A549 treated with Hydrocortisone at 1 μM for 4 hours (cell line): ENCODE results near the gene OR10J1. TPM values are rescaled to one million over a fixed set of nuclear protein-coding genes. Genes with fewer than 3 reads are reported as not detected.

Experiments used
- total RNA-seq: library from RNA; stranded (reverse); fragments of 200-300 nt; extraction: Qiagen RNA extraction; gene quantifications from 5 replicates; pipeline ENCODE4 v1.2.3, GENCODE V29; 2022

OR10J1 gene, protein sequence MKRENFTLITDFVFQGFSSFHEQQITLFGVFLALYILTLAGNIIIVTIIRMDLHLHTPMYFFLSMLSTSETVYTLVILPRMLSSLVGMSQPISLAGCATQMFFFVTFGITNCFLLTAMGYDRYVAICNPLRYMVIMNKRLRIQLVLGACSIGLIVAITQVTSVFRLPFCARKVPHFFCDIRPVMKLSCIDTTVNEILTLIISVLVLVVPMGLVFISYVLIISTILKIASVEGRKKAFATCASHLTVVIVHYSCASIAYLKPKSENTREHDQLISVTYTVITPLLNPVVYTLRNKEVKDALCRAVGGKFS
- total RNA-seq, result not detected in 5 replicates

DNA sequence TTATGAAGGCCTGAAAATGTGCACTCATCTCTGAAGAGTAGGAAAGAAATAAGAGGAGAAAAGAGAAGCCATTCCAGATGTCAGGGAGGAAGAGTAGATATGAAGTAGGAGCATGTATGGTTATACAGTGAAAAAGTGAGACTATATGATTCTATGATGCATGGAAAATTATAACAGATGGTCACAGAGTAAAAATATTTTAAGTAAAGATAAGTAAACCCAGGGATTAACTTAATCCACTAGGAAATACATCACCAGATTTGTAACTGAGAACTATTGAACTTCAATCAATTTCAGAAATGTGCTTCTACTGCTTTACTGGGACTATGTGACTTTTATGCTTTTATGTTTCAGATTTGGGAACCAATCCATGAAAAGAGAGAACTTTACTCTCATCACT lies at the start of gene OR10J1:
Gene OR10J1, plus strand, starts transcription at position 301 of the 400 bp plus-strand sequence. Its CDS starts 70 bp downstream, at position 371.

DNA sequence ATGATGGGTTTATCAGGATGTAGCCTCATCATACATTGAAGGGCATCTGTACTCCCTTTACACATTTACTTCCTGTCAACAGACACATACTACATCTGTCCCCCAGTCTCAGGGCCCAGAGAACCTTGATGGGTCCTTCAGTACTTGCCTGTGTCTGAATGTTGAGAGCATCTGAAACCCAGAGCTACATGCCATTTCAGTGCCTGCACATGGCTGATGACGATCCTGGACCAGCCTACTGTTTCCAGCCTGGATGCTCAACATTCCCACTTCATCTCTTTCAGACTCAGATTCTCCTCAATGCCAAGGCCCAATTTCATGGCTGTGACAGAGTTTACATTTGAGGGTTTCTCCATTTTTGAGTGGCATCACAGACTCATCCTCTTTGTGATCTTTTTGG lies 7.6 kb upstream of the OR10J1 start, which contains the start of gene OR10J4:
Gene OR10J4, plus strand, starts transcription at position 301 of the 400 bp plus-strand sequence.

Other genes starting within 250 kb of the OR10J1 start
- 0.05 to 0.15 TPM (median 0.06 TPM) in 3 of 5 replicates, not detected in the others for gene ACKR1, start 234.8 kb upstream of the OR10J1 start, total RNA-seq
- not detected in 5 replicates for gene FCER1A, start 137.4 kb upstream of the OR10J1 start, total RNA-seq
- gene OR10J4, start 7.5 kb upstream of the OR10J1 start, total RNA-seq, result not detected in 5 replicates
- gene OR10J5, start 96.3 kb downstream of the OR10J1 start, total RNA-seq, result not detected in 5 replicates
- gene APCS, start 148.1 kb downstream of the OR10J1 start, total RNA-seq, result not detected in 5 replicates